Stimulated activated CD4-positive, alpha-beta T cell treated with anti-CD3 and anti-CD28 coated beads, Interleukin-2, amount 100 ng/mL, for 24 hours (primary cell): Measurements from ENCODE around the gene PCAT6.

Experiments used
- DNase-seq, 2 donors: peaks; one replicate each; pipeline ENCODE4 v3.0.0-alpha.2; 2020

The PCAT6 gene

GRCh38 chr1:202852163-202852904 lies 41.6 kb downstream of the PCAT6 start:
- DNase-seq, result peak; percentile 46 to 50

DNA sequence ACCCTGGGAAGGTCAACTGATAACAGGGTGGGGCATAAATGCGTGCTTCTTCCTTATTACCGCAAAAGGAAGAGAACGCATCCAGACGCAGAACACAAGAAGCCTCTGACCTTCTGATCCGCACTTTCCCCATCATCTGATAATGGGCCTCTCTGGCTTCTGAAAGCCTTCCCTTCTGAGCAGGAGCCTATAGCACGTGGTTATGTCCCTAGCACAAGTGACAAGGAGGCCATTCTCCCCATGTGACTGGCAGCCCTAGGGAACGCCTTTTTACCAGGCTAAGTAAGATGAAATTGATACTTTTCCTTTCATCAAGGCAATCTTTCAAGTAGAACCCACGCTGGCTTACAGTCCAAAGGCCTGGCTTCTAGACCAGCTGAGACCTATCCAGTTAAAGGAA lies 44.0 kb downstream of the PCAT6 start:
- DNase-seq, result no peak

DNA sequence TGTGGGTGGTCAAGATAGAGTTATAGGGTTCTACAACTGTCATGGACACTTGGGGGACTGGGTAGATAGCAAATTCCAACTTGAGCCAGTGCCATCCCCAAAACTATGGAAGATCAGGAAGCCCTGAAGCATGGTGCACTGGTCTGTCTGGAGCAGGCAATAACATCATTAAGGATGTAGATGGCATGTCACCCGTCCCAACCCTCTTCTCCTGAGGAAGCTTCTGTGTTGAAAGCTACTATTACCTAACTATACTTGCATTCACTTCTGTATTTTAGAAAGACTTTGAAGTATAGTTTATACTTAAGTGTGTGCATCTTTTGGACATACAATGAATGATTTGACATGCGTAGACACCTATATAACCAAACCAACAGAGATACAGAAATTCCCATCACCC lies 45.3 kb downstream of the PCAT6 start:
- DNase-seq, result no peak

DNA sequence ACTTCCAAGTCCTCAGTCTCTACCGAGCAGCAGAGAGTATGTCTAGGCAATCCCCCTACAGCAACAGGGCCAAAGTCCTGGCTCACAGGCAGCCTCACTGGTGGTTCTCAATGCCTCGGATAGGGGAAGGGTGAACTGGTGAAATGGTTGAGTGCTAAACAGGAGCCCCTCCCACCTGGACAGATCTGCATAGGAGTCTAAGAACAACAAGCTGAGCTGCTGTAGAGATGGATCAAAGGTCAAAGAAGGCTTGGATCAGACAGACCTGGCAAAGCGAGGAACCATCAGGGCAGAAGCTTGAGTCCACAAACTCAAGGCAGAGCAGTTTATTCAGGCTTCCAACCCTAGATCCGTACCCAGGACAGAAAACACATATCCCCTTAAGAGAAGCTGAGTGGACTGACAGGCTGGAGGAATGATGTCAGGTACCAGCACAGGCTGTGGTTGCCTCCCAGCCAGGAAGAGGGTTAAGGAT lies 46.4 kb downstream of the PCAT6 start:
- no peak for DNase-seq

DNA sequence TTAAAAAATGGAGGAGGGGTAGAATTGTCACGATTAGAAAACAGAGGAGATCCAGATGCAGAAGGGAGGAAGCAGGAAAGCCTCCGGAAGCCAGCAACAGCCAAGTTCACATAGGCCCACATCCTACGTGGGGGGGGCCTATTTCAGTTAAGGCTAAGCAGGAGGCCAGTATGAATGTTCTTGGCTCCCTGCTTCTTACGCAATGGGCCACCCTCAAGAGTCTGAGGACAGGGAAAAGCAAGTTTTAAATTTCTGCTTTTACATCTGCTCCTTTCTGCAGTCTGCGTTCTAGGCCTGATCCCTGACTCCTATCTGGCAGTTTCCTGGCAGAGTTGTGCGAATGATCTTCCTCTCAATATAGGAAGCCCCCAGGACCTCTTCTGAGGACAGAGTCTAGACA lies 47.6 kb downstream of the PCAT6 start:
- no peak for DNase-seq

GRCh38 chr1:202858789-202859414 lies 48.1 kb downstream of the PCAT6 start:
- no peak for DNase-seq

GRCh38 chr1:202860744-202861419 lies 50.1 kb downstream of the PCAT6 start:
- peak; percentile 35 to 52 for DNase-seq
